Panc1 (cell line): ENCODE data around the gene PGS1.

Experiments
- REST ChIP-seq, 2 experiments: IDR thresholded peaks; 2 replicates each; pipeline ENCODE4 v1.6.1; 2011 to 2012; ENCODE audit warnings: low read depth in 2 of 2, control low read depth in 1 of 2, low read length in 1 of 2, mild to moderate bottlenecking in 1 of 2, moderate library complexity in 1 of 2; ENCODE audit not compliant: insufficient read depth in 1 of 2
- SIN3A ChIP-seq: IDR thresholded peaks from 2 replicates; pipeline ENCODE4 v1.6.1; 2012; ENCODE audit warnings: low read depth, mild to moderate bottlenecking, low read length, moderate library complexity, borderline replicate concordance; ENCODE audit not compliant: insufficient read depth

GRCh38 chr17:78353834-78354233 is 24.6 kb upstream of the PGS1 start:
- no peak for TF ChIP-seq REST (IDR thresholded peaks at IDR 0.05; ENCODE audit: insufficient read depth in 1 of 2, low read depth in 2 of 2, low read length in 1 of 2)
- no peak for TF ChIP-seq SIN3A
